ENCODE results near the gene ZNF263.

The ZNF263 gene

DNA sequence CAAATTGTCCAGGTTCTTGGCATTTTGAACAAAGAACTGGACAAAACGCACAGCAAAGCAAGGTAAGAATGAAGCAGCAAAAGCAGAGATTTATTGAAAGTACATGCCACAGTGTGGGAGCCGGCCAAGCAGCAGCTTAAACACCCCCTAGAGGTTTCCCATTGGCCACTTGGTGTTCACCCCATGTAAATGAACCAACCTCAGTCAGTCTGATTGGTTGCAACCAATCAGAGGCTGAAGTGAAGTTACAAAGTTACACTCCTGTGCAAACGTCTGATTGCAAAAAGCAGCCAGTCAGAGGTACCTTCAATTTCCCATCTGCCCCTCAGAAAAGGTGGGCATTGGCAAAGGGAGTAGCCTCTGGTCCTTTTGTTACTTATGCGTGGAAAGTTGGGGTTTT, 8.8 kb upstream of the ZNF263 start:
- H3K9me3 ChIP-seq (ENCODE audit: insufficient read depth, low read length): no peaks in the 10 kb centered on the region

DNA sequence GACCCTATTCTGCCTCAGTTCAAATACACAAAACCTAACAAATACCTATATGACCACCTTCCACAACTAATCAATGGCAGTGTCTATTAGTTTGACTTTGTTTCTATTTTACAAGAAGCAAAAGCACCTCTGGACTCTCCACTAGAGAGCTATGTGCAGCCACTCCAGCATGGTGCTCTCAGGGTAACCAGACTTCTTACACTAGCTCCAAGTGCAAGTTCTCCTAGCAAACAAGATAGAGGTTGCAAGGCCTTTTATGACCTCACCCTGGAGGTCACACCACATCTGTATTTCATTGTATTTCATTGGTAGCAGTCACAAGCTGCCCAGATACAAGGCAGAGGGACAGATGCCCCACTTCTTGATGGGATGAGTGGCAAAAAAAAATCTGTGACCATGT, 8.3 kb upstream of the ZNF263 start:
- H2AFZ ChIP-seq (ENCODE audit: low read depth, low read length, severe bottlenecking): no peak overlapping the region

More for the DNA sequence above, 8.8 kb upstream of the ZNF263 start:
- TF ChIP-seq EZH2phosphoT487 (conservative IDR thresholded peaks at IDR 0.05; ENCODE audit: low read length): no peak
- TF ChIP-seq, protein P1, sequence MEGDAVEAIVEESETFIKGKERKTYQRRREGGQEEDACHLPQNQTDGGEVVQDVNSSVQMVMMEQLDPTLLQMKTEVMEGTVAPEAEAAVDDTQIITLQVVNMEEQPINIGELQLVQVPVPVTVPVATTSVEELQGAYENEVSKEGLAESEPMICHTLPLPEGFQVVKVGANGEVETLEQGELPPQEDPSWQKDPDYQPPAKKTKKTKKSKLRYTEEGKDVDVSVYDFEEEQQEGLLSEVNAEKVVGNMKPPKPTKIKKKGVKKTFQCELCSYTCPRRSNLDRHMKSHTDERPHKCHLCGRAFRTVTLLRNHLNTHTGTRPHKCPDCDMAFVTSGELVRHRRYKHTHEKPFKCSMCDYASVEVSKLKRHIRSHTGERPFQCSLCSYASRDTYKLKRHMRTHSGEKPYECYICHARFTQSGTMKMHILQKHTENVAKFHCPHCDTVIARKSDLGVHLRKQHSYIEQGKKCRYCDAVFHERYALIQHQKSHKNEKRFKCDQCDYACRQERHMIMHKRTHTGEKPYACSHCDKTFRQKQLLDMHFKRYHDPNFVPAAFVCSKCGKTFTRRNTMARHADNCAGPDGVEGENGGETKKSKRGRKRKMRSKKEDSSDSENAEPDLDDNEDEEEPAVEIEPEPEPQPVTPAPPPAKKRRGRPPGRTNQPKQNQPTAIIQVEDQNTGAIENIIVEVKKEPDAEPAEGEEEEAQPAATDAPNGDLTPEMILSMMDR (IDR thresholded peaks at IDR 0.05; ENCODE audit: insufficient read depth, low read length, poor library complexity, severe bottlenecking): no peak
- no peak overlapping the region for H2AFZ ChIP-seq (ENCODE audit: low read depth, low read length, severe bottlenecking)
- peak overlapping the region; percentile 7; the same call in 1 of the 2 replicates for H3K27ac ChIP-seq (ENCODE audit: low read depth, low read length)
- peak overlapping the region; percentile 13 for H3K4me2 ChIP-seq (ENCODE audit: low read depth, low read length, poor library complexity, severe bottlenecking)
- H3K79me2 ChIP-seq (ENCODE audit: insufficient read depth, low read length): no peaks in the 10 kb centered on the region
- no peaks in the 10 kb centered on the region for H3F3A ChIP-seq (ENCODE audit: insufficient read depth)
- no peaks in the 10 kb centered on the region for H3K9me2 ChIP-seq (replicated peaks; ENCODE audit: insufficient read depth, low read length)
- H3K27me3 ChIP-seq (ENCODE audit: low read length): no peaks in the 10 kb centered on the region
- no peak overlapping the region for H3K9ac ChIP-seq (ENCODE audit: low read length)
- H3K4me3 ChIP-seq (ENCODE audit: insufficient read depth, low read length, poor library complexity, severe bottlenecking): no peak overlapping the region
- H3K36me3 ChIP-seq (ENCODE audit: low read length): no peaks in the 10 kb centered on the region
- H4K20me1 ChIP-seq (ENCODE audit: low read depth, low read length): no peaks in the 10 kb centered on the region

GRCh38 chr16:3276679-3277078, 6.6 kb upstream of the ZNF263 start:
- Histone ChIP-seq H3K4me2 (ENCODE audit: low read depth, low read length, poor library complexity, severe bottlenecking) (no peak overlapping the region), H3K4me3 (ENCODE audit: insufficient read depth, low read length, poor library complexity, severe bottlenecking) (no peak overlapping the region), H3F3A (ENCODE audit: insufficient read depth) (no peaks in the 10 kb centered on the region), H3K36me3 (ENCODE audit: low read length) (no peaks in the 10 kb centered on the region), H3K9ac (ENCODE audit: low read length) (no peak overlapping the region), H3K79me2 (ENCODE audit: insufficient read depth, low read length) (no peaks in the 10 kb centered on the region), H4K20me1 (ENCODE audit: low read depth, low read length) (no peaks in the 10 kb centered on the region), H2AFZ (ENCODE audit: low read depth, low read length, severe bottlenecking) (no peak overlapping the region), H3K27me3 (ENCODE audit: low read length) (no peaks in the 10 kb centered on the region), H3K9me3 (ENCODE audit: insufficient read depth, low read length) (no peaks in the 10 kb centered on the region), H3K27ac (ENCODE audit: low read depth, low read length) (no peak overlapping the region), H3K9me2 (replicated peaks; ENCODE audit: insufficient read depth, low read length) (no peaks in the 10 kb centered on the region)
- TF ChIP-seq, protein P1 (IDR thresholded peaks at IDR 0.05; ENCODE audit: insufficient read depth, low read length, poor library complexity, severe bottlenecking): no peak
- TF ChIP-seq EZH2phosphoT487 (conservative IDR thresholded peaks at IDR 0.05; ENCODE audit: low read length): no peak

More for the DNA sequence above, 8.3 kb upstream of the ZNF263 start:
- H4K20me1 ChIP-seq (ENCODE audit: low read depth, low read length): no peaks in the 10 kb centered on the region
- H3K27me3 ChIP-seq (ENCODE audit: low read length): no peaks in the 10 kb centered on the region
- no peaks in the 10 kb centered on the region for H3F3A ChIP-seq (ENCODE audit: insufficient read depth)
- H3K4me2 ChIP-seq (ENCODE audit: low read depth, low read length, poor library complexity, severe bottlenecking): no peak overlapping the region
- no peaks in the 10 kb centered on the region for H3K79me2 ChIP-seq (ENCODE audit: insufficient read depth, low read length)
- H3K27ac ChIP-seq (ENCODE audit: low read depth, low read length): no peak overlapping the region
- H3K36me3 ChIP-seq (ENCODE audit: low read length): no peaks in the 10 kb centered on the region
- no peak overlapping the region for H3K9ac ChIP-seq (ENCODE audit: low read length)
- H3K4me3 ChIP-seq (ENCODE audit: insufficient read depth, low read length, poor library complexity, severe bottlenecking): no peak overlapping the region
- no peak for TF ChIP-seq EZH2phosphoT487 (conservative IDR thresholded peaks at IDR 0.05; ENCODE audit: low read length)
- TF ChIP-seq, protein P1 (IDR thresholded peaks at IDR 0.05; ENCODE audit: insufficient read depth, low read length, poor library complexity, severe bottlenecking): no peak
- no peaks in the 10 kb centered on the region for H3K9me2 ChIP-seq (replicated peaks; ENCODE audit: insufficient read depth, low read length)
- no peaks in the 10 kb centered on the region for H3K9me3 ChIP-seq (ENCODE audit: insufficient read depth, low read length)
